SIG-M5 treated with dmso at 0.1 percent for 504 hours (cell line): Measurements from ENCODE around the gene PDS5B.

Source experiments
- DNase-seq: peaks from one replicate; lab custom pipeline; 2025; ENCODE audit not compliant: unreplicated experiment; lab: John Stamatoyannopoulos, UW

PDS5B gene

GRCh38 chr13:32587811-32588170, 1.5 kb downstream of the PDS5B start:
- peak; percentile 85 for DNase-seq

- DNase-seq: no peak
These were observed 2.5 kb downstream of the PDS5B start for GRCh38 chr13:32588736-32589135.

GRCh38 chr13:32589471-32589870, 3.2 kb downstream of the PDS5B start:
- no peak for DNase-seq

GRCh38 chr13:32590266-32590665, 4.0 kb downstream of the PDS5B start:
- no peak for DNase-seq

- no peak for DNase-seq
These were observed 5.8 kb downstream of the PDS5B start for GRCh38 chr13:32592082-32592481.

GRCh38 chr13:32594157-32594738, 8.0 kb downstream of the PDS5B start:
- no peak for DNase-seq

- DNase-seq: no peak
These were observed 9.1 kb downstream of the PDS5B start for GRCh38 chr13:32595306-32595705.

GRCh38 chr13:32600890-32601289, 14.6 kb downstream of the PDS5B start:
- DNase-seq: no peak

GRCh38 chr13:32609428-32609827, 23.2 kb downstream of the PDS5B start:
- DNase-seq: no peak

GRCh38 chr13:32610538-32610937, 24.3 kb downstream of the PDS5B start:
- DNase-seq: no peak

GRCh38 chr13:32610977-32611376, 24.7 kb downstream of the PDS5B start:
- DNase-seq: no peak

- no peak for DNase-seq
These were observed 30.7 kb downstream of the PDS5B start for GRCh38 chr13:32616883-32617511.

- DNase-seq: no peak
These were observed 36.6 kb downstream of the PDS5B start for GRCh38 chr13:32622827-32623226.

GRCh38 chr13:32624441-32624840, 38.2 kb downstream of the PDS5B start:
- no peak for DNase-seq

GRCh38 chr13:32627793-32628192, 41.5 kb downstream of the PDS5B start:
- peak; percentile 46 for DNase-seq

GRCh38 chr13:32629313-32629712, 43.1 kb downstream of the PDS5B start:
- no peak for DNase-seq

GRCh38 chr13:32629866-32630265, 43.6 kb downstream of the PDS5B start:
- DNase-seq: no peak

- DNase-seq: no peak
These were observed 46.2 kb downstream of the PDS5B start for GRCh38 chr13:32632343-32632909.

GRCh38 chr13:32636711-32637110, 50.5 kb downstream of the PDS5B start:
- DNase-seq: no peak

GRCh38 chr13:32638739-32639138, 52.5 kb downstream of the PDS5B start:
- peak; percentile 16 for DNase-seq

- peak; percentile 73 for DNase-seq
These were observed 53.4 kb downstream of the PDS5B start for GRCh38 chr13:32639502-32640105.

GRCh38 chr13:32642316-32642715, 56.1 kb downstream of the PDS5B start:
- DNase-seq: no peak
